Keratinocyte (primary cell): ENCODE measurements around the gene ST6GALNAC5.

Experiments
- EZH2 ChIP-seq: IDR thresholded peaks from one replicate; pipeline ENCODE4 v1.6.1; 2012; ENCODE audit warnings: inconsistent platforms, mild to moderate bottlenecking, low read length, moderate library complexity
- TF ChIP-seq, protein P1 (sequence below), 3 experiments: IDR thresholded peaks in 1 of 3; conservative IDR thresholded peaks in 1 of 3; optimal IDR thresholded peaks in 1 of 3; 2 replicates in 2 of 3; 3 replicates in 1 of 3; pipeline versions ENCODE3 to v1.5.1; 2011; ENCODE audit warnings: low read length in 3 of 3, mild to moderate bottlenecking in 3 of 3, moderate library complexity in 2 of 3, control low read depth in 1 of 3, inconsistent platforms in 1 of 3; ENCODE audit not compliant: insufficient read depth in 2 of 3; ENCODE audit errors: extremely low read depth in 1 of 3

DNA sequence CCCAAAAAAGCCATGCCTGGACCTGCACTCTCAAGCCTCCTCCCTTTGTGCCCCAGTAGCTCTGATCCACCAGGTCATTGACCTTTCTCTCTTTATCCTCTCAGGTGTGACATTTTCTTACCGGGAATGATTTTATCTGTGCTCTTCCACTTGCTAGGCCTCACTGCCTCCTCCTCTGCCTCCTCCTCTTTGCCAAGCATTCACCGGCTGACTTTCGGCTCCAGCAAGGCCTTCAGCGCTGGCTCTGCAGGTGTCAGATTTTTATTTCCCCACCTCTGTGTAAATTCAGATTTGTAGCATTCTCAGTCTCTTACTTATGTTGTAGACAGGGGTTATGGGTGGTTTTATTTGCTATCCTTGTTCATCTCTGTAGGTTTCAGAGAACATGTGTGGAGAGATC, 91.5 kb downstream of the ST6GALNAC5 start:
- TF ChIP-seq, protein P1, sequence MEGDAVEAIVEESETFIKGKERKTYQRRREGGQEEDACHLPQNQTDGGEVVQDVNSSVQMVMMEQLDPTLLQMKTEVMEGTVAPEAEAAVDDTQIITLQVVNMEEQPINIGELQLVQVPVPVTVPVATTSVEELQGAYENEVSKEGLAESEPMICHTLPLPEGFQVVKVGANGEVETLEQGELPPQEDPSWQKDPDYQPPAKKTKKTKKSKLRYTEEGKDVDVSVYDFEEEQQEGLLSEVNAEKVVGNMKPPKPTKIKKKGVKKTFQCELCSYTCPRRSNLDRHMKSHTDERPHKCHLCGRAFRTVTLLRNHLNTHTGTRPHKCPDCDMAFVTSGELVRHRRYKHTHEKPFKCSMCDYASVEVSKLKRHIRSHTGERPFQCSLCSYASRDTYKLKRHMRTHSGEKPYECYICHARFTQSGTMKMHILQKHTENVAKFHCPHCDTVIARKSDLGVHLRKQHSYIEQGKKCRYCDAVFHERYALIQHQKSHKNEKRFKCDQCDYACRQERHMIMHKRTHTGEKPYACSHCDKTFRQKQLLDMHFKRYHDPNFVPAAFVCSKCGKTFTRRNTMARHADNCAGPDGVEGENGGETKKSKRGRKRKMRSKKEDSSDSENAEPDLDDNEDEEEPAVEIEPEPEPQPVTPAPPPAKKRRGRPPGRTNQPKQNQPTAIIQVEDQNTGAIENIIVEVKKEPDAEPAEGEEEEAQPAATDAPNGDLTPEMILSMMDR (optimal IDR thresholded peaks at IDR 0.05 in 1 of 3, IDR thresholded peaks at IDR 0.05 in 1 of 3, conservative IDR thresholded peaks at IDR 0.05 in 1 of 3; ENCODE audit: extremely low read depth in 1 of 3, insufficient read depth in 2 of 3, low read length in 3 of 3): no peak
- TF ChIP-seq EZH2: no peak
